GM12873 (cell line): ENCODE data around the gene NUPR1.

ENCODE experiments used
- CTCF ChIP-seq: IDR thresholded peaks from 2 replicates; pipeline ENCODE4 v1.5.1; 2012; ENCODE audit warnings: low read depth, mild to moderate bottlenecking, moderate library complexity, low read length, control low read depth; ENCODE audit not compliant: insufficient read depth; ENCODE audit errors: missing control alignments

The NUPR1 gene

GRCh38 chr16:28503470-28504259, 35.1 kb downstream of the NUPR1 start:
- TF ChIP-seq CTCF = no peak

DNA sequence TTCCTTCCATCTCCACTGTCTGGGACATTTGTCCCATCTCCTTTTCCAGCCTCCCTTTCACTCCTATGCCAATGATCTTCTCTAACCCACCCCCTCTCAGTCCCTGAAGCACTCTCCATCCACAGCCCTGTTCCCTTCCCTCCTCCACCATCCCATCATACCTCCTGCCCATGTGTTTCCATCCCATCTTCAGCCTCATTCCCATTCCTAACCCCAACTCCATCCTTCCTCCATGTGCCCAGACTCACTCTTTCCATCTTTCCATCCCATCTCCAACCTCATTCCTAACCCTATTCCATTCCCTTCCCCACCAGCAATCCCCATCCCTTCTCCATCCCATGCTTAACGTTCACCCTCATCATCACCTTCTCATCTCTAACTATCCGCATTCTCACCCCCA, 36.5 kb downstream of the NUPR1 start:
- TF ChIP-seq CTCF = no peak

- TF ChIP-seq CTCF = no peak
Measured at GRCh38 chr16:28501258-28502232, 37.2 kb downstream of the NUPR1 start.

DNA sequence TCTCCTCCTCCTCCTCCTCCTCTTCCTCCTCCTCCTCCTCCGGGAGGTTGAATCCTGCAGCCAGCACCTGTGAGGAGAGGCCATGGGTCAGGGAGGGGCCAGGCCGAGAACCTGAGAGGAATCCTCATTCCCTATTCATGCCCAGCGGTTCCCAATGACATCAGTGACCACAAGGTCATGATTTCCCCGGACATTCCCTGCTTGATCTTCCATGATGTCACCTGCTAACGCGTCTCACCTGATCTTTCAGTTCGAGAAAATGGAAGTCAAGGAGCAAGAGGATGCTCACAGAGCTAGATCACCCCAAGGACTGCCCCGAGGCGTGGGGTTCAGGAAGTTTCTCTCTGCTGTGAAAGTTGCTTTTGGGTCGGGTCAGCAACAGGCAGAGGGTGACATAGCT, 38.9 kb downstream of the NUPR1 start:
- no peak for TF ChIP-seq CTCF

- TF ChIP-seq CTCF = no peak
Measured at GRCh38 chr16:28498666-28499381, 40.0 kb downstream of the NUPR1 start.

GRCh38 chr16:28497861-28498599, 40.7 kb downstream of the NUPR1 start:
- no peak for TF ChIP-seq CTCF
